A549 (cell line): ENCODE measurements around the gene UNC13D.
A peak's percentile ranks its signal among the peaks of the same experiment; 100 is the strongest.

Source experiments
- CTCF ChIP-seq: fragments of >200 bp; sonication (Bioruptor Twin); formaldehyde crosslinking; IDR thresholded peaks from 3 replicates; pipeline ENCODE4 v1.5.1; 2016
- EP300 ChIP-seq, 2 experiments: fragments of >200 bp; sonication (Bioruptor Twin); formaldehyde crosslinking; IDR thresholded peaks; 2 replicates in 1 of 2; 3 replicates in 1 of 2; pipeline ENCODE4 v1.6.1; 2016 to 2017
- JUNB ChIP-seq: fragments of >200 bp; sonication (Bioruptor Twin); formaldehyde crosslinking; IDR thresholded peaks from 2 replicates; pipeline ENCODE4 v1.6.1; 2016
- MAFK ChIP-seq: fragments of 450-650 bp; IDR thresholded peaks from 2 replicates; pipeline ENCODE4 v1.6.1; 2014; ENCODE audit not compliant: partially characterized antibody
- MAX ChIP-seq: IDR thresholded peaks from 2 replicates; pipeline ENCODE4 v1.6.1; 2012
- POLR2A ChIP-seq: IDR thresholded peaks from 2 replicates; pipeline ENCODE4 v1.6.1; 2012; ENCODE audit warnings: mild to moderate bottlenecking, low read length
- POLR2AphosphoS2 ChIP-seq: conservative IDR thresholded peaks from 2 replicates; pipeline ENCODE4 v1.6.1; 2012; ENCODE audit warnings: low read length, improper control_type of control experiment, inconsistent platforms
- RAD21 ChIP-seq, 2 experiments: fragments of >200 bp in 1 of 2; sonication (Bioruptor Twin) in 1 of 2; formaldehyde crosslinking in 1 of 2; IDR thresholded peaks in 1 of 2; conservative IDR thresholded peaks in 1 of 2; 2 replicates in 1 of 2; 3 replicates in 1 of 2; pipeline ENCODE4 v1.6.1; 2012 to 2018; ENCODE audit warnings: inconsistent platforms in 1 of 2
- RCOR1 ChIP-seq: fragments of 150-350 bp; IDR thresholded peaks from 2 replicates; pipeline ENCODE4 v1.6.1; 2014; ENCODE audit warnings: antibody characterized with exemption, low read length, low read depth
- SMC3 ChIP-seq: fragments of >200 bp; sonication (Bioruptor Twin); formaldehyde crosslinking; IDR thresholded peaks from 3 replicates; pipeline ENCODE4 v1.6.1; 2018; ENCODE audit warnings: inconsistent platforms

- TF ChIP-seq JUNB (no peak), CTCF (peak; percentile 43), MAFK (no peak), EP300 (IDR thresholded peaks at IDR 0.05) (no peak), POLR2A (no peak), MAX (no peak), SMC3 (no peak), RAD21 (conservative IDR thresholded peaks at IDR 0.05 in 1 of 2, IDR thresholded peaks at IDR 0.05 in 1 of 2) (0 out of 5 replicates have a peak, but pooled peaks of 1 of the 2 experiments have one; percentile 19), RCOR1 (no peak), POLR2AphosphoS2 (no peak)
Observed at GRCh38 chr17:75830164-75831031, 13.8 kb downstream of the UNC13D start.
